Measurements from ENCODE around the gene LIMD2. TPM values are rescaled to one million over a fixed set of nuclear protein-coding genes. Genes with fewer than 3 reads are reported as not detected.

LIMD2 gene
- total and polyA plus RNA-seq, 2 of the 8 experiments (the other 6 are each of a cell fraction or from before 2014, with no cell fraction given) = 72.0 to 77.2 TPM

GRCh38 chr17:63714550-63715277, 14.8 kb upstream of the LIMD2 start (continued):
- TF ChIP-seq CHD7 (IDR thresholded peaks at IDR 0.05; ENCODE audit: insufficient replicate concordance, low read length) (no peak), BRCA1 (IDR thresholded peaks at IDR 0.05; ENCODE audit: low read depth, low read length) (no peak), RAD21 (IDR thresholded peaks at IDR 0.05 in 1 of 2, conservative IDR thresholded peaks at IDR 0.05 in 1 of 2; ENCODE audit: low read depth in 2 of 2, low read length in 2 of 2) (no peak), CREB1 (IDR thresholded peaks at IDR 0.05) (no peak), CHD1 (IDR thresholded peaks at IDR 0.05; ENCODE audit: low read depth, low read length) (no peak), SUZ12 (IDR thresholded peaks at IDR 0.05; ENCODE audit: low read length) (no peak), RBBP5 (IDR thresholded peaks at IDR 0.05; ENCODE audit: borderline replicate concordance, low read depth, low read length) (no peak), POU5F1 (IDR thresholded peaks at IDR 0.05; ENCODE audit: low read depth, low read length) (no peak), HDAC6 (IDR thresholded peaks at IDR 0.05; ENCODE audit: low read depth, low read length) (no peak), POLR2AphosphoS5 (IDR thresholded peaks at IDR 0.05; ENCODE audit: low read depth, low read length) (no peak), SIX5 (IDR thresholded peaks at IDR 0.05; ENCODE audit: low read depth, low read length) (no peak)
